H1 (cell line): ENCODE results near the gene SOX6. TPM values are rescaled to one million over a fixed set of nuclear protein-coding genes. Genes with fewer than 3 reads are reported as not detected.

Source experiments
- EGR1 ChIP-seq: IDR thresholded peaks from 2 replicates; pipeline ENCODE4 v1.6.1; 2011; ENCODE audit warnings: low read depth, low read length, borderline replicate concordance
- KDM5A ChIP-seq: fragments of 200-600 bp; IDR thresholded peaks from 2 replicates; pipeline ENCODE4 v1.7.1; 2012; ENCODE audit warnings: mild to moderate bottlenecking, low read length, inconsistent platforms, mixed read lengths
- SIN3A ChIP-seq, 2 experiments: IDR thresholded peaks in 1 of 2; conservative IDR thresholded peaks in 1 of 2; 2 replicates each; pipeline ENCODE4 v1.6.1; 2011 to 2012; ENCODE audit warnings: low read length in 2 of 2, improper control_type of control experiment in 1 of 2, low read depth in 1 of 2, mild to moderate bottlenecking in 1 of 2
- SP1 ChIP-seq: IDR thresholded peaks from 2 replicates; pipeline ENCODE4 v1.6.1; 2011; ENCODE audit warnings: low read depth, low read length
- polyA plus RNA-seq, 7 experiments: library from polyadenylated mRNA; depleted of rRNA in 3 of 7; stranded (reverse) in 5 of 7; unstranded in 2 of 7; fragments of >200 nt in 5 of 7; fragments of 200-250 nt in 2 of 7; gene quantifications; 1 replicate in 5 of 7; 2 replicates in 1 of 7; 4 replicates in 1 of 7; pipeline versions ENCODE4 v1.2.1 to v1.2.3, GENCODE V29; 2011 to 2013; ENCODE audit warnings: missing spikeins in 2 of 7, mixed read lengths in 2 of 7
- total RNA-seq: library from RNA; stranded (reverse); fragmentation: NEBNext Ultra II Directional; extraction: Animal tissue kit (Norgen Biotek cat#: 25700); gene quantifications from 2 replicates; pipeline ENCODE4 v1.2.1, GENCODE V29; 2021

The SOX6 gene
- total and polyA plus RNA-seq, 2 of the 8 experiments (the other 6 are each of a cell fraction or from before 2014, with no cell fraction given), result 0.09 TPM; not detected in 1

- no peak for TF ChIP-seq KDM5A
- TF ChIP-seq SIN3A (conservative IDR thresholded peaks at IDR 0.05 in 1 of 2, IDR thresholded peaks at IDR 0.05 in 1 of 2; ENCODE audit: low read depth in 1 of 2, low read length in 2 of 2), result no peak
- TF ChIP-seq SP1, result no peak
- TF ChIP-seq EGR1, result no peak
Measured at GRCh38 chr11:16026849-16027248, 329.5 kb downstream of the SOX6 start (continued).
